NCI-H1105 treated with DMSO at 0.1 percent for 48 hours (cell line): Measurements from ENCODE around the gene OR6B1.
"Not testable (repeated sequence)": the region's sequence is repeated elsewhere in the genome, so short reads cannot be mapped to it uniquely, and the experiment has no call there.

Experiments used
- DNase-seq: peaks from one replicate; lab custom pipeline; 2025; lab: John Stamatoyannopoulos, UW

Gene OR6B1

GRCh38 chr7:144038887-144039286 lies 38.8 kb downstream of the OR6B1 start:
- DNase-seq: no peak

GRCh38 chr7:144048648-144049047 lies 48.5 kb downstream of the OR6B1 start, which contains the start of gene OR2A5:
Gene OR2A5, plus strand, starts transcription at chr7:144048948. Its CDS starts 1,454 bp downstream, at chr7:144050402.
- DNase-seq: peak; percentile 24

GRCh38 chr7:144049491-144049890 lies 49.4 kb downstream of the OR6B1 start:
- DNase-seq: peak; percentile 32

- no peak for DNase-seq
Measured at GRCh38 chr7:144050093-144050492, 50.0 kb downstream of the OR6B1 start.

GRCh38 chr7:144050884-144051283 lies 50.8 kb downstream of the OR6B1 start:
- not testable (repeated sequence) for DNase-seq

- no peak for DNase-seq
Measured at GRCh38 chr7:144057954-144058353, 57.8 kb downstream of the OR6B1 start.
